Stimulated activated CD8-positive, alpha-beta memory T cell treated with anti-CD3 and anti-CD28 coated beads, Interleukin-7, amount 100 ng/mL, for 24 hours (primary cell): Measurements from ENCODE around the gene NDC1.
A peak's percentile ranks its signal among the peaks of the same experiment; 100 is the strongest.
"Not testable (repeated sequence)": the region's sequence is repeated elsewhere in the genome, so short reads cannot be mapped to it uniquely, and the experiment has no call there.

Experiments
- DNase-seq: peaks from one replicate; pipeline ENCODE4 v3.0.0-alpha.2; 2020; ENCODE audit warnings: low read depth

Gene NDC1, protein sequence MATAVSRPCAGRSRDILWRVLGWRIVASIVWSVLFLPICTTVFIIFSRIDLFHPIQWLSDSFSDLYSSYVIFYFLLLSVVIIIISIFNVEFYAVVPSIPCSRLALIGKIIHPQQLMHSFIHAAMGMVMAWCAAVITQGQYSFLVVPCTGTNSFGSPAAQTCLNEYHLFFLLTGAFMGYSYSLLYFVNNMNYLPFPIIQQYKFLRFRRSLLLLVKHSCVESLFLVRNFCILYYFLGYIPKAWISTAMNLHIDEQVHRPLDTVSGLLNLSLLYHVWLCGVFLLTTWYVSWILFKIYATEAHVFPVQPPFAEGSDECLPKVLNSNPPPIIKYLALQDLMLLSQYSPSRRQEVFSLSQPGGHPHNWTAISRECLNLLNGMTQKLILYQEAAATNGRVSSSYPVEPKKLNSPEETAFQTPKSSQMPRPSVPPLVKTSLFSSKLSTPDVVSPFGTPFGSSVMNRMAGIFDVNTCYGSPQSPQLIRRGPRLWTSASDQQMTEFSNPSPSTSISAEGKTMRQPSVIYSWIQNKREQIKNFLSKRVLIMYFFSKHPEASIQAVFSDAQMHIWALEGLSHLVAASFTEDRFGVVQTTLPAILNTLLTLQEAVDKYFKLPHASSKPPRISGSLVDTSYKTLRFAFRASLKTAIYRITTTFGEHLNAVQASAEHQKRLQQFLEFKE

DNA sequence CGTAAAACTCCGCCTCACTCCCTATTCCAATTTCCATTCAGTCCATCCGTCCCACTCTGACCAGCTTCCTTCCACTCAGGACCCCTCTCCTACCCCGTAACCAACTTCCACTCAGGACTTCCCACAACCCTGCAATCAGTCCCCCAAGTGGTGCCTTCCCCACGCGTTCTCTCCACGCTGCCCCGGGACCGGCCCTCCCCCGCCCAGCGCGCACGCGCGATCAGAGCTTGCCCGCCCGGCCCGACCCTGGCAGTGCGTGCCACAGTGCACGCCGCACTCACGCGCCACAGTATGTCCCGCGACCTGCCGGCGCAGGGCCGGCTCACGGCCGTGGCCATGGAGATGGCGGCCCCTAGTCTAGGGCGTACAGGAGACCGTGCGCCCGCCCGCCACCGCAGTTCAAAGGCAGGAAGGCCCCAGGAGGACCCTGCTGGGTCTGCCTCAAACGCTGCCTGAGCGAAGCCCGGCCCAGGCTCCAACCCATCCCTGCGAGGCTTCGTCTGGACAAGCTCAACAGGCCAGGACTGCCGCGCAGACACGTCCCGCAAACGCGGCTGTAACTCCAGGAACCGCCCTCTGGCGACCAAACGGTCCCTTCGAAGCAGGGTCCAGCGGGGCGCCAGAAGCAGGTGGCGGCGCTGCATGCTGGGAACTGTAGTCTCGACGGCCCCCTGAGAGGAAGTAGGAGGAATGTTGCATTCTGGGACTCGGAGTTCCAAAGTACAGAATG lies at the start of gene NDC1:
TSS of gene NDC1 (minus strand) at position 373 of the 730 bp plus-strand sequence. CDS start at position 338, 35 bp downstream.
- DNase-seq, result peak; percentile 63

DNA sequence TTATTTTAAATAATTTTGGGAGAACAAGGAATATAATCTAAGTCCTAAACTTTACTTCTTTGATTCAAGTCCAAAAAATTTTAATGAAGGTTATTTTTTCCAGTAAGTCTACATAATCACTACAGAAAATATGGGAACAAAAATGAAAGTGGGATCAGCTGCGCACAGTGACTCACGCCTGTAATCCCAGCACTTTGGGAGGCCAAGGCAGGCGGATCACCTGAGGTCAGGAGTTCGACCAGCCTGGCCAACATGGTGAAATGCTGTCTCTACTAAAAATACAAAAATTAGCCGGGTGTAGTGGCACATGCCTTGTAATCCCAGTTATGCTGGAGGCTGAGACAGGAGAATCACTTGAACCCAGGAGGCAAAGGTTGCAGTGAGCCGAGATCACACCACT lies 45.5 kb upstream of the NDC1 start:
- DNase-seq, result not testable (repeated sequence)

DNA sequence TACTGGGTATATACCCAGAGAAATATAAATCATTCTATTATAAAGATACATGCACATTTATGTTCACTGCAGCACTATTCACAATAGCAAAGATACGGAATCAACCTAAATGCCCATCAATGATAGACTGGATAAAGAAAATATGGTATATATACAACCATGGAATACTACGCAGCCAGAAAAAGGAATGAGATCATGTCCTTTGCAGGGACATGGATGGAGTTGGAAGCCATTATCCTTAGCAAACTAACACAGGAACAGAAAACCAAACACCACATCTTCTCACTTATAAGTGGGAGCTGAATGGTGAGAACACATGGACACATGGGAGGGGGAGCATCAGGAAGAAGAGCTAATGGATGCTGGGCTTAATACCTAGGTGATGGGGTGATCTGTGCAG lies 43.8 kb upstream of the NDC1 start:
- not testable (repeated sequence) for DNase-seq

DNA sequence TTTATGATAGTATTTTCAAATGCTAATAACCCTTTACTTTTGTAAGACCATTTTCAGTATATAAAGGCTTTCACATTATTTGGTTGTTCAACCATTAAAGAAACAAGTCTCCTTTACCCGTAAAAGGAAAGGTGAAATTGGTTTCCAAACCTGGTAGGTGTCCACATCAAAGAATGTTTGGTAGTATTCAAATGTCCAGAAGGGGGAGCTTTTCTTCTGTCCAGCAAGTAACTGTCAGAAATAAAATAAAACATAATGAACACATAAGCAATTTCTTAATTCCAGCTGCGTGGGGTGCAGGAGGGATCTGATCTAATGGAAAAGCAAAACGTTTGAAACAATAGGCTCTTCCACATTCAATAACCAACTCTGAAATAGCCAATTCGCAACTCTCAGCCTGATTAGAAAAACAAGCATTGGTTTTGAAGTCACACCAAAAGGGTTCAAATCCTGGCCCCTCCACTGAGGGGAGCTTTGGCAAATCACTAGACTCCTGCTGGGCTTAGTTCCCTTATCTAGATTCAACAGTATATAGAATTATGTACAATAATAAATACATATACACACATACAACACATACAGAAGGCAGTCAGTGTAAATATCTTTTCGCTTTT lies 40.5 kb upstream of the NDC1 start:
- DNase-seq, result no peak

DNA sequence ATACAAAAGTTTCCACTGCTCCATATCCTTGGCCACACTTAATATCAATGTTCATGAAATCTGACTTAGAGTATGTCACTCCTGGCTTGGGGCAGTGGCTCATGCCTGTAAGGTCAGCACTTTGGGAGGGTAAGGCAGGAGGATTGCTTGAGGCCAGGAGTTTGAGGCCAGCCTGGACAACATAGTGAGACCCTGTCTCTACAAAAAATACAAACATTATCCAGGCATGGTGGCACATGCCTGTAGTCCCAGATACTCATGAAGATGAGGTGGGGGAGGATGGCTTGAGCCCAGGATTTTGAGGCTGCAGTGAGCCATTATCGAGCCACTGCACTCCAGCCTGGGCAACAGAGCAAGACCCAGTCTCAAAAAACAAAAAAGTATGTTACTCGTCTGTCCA lies 37.1 kb upstream of the NDC1 start:
- not testable (repeated sequence) for DNase-seq

DNA sequence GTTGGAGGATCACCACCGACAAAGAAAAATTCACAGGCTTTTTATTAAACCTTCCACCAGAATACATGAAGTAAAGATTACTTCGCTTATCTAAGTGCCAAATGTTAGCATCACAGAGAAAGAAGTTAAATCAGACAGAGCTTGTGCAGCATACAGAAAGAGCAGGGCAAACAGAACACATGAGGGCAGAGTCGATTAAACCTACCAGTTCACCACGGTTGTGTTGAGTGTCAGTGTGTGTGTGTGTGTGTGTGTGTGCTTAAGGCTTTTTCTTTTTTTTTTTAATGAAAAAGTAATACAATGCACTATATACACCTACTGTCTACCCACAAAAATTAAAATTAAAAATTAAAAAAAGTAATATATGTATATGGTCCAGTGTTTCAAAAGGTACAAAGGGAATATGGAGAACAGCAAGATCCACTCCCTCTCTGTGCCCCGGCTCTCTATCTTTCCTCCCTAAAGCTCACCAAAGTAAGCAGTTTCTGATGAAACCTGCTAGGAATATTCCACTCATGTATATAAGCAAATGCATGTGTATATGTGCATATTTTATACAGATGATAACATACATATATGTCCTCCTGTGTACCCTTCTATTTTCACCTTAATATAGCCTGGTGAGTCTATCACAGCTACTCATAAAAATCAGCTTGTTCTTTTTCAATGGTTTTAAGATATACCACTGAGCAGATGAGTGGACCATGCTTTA lies 33.8 kb upstream of the NDC1 start:
- DNase-seq, result no peak

DNA sequence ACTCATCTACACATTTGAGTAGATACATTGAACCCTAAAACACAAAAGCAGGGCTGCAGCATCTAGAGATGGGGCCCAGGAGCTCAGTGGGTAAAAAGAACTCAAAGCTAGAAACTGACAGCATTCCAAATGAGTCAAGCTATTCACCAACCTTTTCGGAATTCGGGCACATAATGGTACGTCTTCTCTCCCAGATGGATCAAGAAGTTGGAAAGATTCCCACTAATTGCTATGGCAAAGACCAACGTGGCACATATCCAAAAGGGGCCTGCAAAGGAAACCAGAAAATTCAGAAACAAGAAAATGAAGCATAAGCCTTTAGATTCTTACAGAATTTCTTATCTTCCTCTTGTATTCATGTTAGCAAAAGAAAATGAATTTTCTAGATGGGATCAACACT lies 33.1 kb upstream of the NDC1 start:
- DNase-seq, result no peak

DNA sequence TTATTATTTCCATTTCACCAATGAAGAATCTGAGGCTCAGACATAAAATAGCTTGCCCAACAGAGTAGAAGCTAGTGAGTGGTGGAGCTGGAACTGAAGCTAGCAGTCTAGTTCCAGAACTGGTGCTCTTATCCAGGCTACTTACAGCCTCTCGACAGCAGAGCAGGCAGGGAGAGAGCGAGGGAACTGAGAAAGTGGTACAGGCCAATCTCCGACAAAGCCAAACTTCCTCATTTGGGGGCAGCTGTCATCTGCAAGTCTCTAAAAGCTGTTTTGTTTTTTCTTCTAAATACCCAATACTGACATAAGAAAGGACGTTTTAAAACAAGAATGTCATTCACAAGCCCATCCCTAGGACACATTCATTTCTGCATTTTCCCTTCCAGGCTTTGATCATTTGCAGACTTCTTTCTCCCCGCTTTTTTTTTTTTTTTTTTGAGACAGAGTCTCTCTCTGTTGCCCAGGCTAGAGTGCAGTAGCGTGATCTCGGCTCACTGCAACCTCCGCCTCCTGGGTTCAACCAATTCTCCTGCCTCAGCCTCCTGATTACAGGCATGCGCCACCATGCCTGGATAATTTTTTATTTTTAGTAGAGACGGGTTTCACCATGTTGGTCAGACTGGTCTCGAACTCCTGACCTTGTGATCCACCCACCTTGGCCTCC lies 31.5 kb upstream of the NDC1 start:
- no peak for DNase-seq

DNA sequence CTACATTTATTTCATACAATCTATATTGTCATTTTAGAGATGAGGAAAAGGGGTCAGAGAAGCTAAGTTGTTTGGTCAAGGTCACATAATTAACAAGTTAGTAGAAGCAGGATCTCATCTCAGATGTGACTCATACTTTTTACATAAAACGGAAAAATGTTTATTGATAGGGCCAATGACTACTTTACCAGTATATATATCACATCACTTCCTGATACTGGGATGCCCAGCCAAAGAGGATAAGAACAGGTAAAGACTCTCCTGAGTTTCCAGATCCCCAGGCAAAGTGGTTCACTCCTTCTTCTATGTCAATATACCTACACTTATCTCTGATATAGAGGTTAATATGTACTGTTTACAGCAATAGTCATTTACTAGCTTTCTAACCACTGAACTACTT lies 30.5 kb upstream of the NDC1 start:
- no peak for DNase-seq

DNA sequence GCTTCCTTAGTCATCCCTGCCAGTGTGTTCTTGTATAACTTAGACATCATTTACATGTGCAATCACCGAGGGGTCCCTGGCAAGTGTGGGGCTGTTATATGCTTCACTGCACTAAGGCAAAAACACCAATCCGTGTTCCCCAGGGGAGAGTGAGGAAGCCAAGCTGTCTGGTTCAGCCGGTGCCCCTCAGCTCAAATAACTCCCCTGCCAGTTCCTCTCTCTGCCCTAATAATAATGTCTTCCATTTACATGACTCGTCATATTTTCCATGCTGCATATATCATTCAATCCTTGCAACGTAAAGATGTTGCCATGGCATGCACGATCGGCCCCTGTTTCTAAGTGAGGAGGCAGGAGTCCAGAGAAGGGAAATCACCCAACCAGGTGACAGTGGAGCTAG lies 24.4 kb upstream of the NDC1 start:
- DNase-seq, result no peak

DNA sequence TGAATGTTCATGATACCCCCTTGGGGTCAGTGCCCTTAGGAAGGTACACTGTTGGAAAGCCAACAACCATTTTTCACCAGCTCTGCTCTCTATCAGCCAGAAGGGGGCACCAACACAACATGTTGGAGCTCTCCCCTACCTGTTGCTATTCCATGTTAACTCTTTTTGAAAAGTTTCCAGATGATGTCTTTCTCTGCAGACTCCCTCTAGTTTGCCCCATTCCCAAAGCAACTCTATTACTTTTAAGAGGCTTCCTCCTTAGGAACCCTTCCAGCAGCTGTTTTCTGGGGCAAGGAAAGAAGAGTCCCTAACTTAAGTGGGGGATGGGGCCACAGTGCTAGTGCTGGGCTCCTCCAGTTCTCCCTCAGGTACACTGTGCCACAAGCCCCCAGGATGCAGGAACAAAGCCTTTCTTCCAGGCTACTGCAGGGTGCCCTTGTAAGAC lies 22.9 kb upstream of the NDC1 start:
- no peak for DNase-seq

DNA sequence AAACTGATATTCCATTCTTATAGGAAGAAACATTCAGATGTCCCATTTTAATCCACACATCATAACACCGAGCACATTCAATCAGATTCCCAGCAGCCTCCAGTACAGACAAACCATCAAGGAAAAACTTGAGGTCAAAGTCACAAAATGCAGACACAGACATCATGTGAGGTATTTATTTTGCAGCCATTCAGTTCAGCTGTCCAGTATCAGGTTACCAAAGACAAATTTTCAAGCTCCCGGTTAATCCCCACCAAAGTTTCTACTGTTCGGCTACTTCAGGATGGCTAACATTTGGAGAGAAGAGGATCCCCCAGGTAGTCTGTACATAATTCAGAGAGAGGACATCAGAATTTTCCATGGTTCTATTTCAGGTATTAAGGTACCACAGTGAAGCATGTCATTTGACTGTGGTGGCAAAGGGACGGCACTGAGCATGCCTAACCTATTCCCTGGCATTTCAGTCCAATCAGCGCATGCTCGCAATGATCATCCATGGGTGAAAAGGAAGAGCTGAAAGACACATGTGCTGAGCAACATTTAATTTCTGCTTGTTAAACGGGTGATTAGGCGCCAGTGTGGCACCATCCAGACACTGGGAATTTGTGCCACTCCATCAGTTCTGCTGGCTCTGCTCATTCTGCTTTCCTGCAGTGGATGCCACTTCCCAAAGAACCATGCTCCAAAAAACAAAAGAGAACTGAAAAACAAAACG lies 13.6 kb upstream of the NDC1 start:
- no peak for DNase-seq

DNA sequence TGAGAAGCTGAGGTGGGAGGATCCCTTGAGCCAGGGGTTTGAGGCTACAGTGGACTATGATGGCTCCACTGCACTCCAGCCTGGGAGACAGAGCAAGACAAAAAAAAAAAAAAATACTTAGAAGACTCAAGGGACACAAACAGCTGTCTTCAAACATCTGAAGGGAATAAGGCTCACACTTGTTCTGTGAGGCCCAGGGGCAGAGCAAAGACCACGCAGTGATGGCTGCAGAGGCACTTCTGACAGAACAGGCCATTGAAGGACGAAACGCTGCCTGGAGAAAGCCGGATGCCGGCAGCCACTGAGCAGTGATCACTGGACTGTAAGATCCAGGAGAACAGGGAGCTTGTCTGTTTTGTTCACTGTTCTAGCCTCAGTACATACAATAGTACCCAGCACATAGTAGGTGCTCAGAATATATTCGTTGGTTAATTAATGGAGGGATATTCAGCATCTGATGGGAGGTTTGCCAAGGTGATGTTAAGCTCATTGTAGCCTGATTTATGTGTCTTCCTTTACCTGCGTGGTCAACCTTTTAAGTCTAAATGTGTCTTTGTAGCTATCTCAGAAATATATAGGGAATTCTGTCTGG lies 12.1 kb upstream of the NDC1 start:
- DNase-seq, result no peak

DNA sequence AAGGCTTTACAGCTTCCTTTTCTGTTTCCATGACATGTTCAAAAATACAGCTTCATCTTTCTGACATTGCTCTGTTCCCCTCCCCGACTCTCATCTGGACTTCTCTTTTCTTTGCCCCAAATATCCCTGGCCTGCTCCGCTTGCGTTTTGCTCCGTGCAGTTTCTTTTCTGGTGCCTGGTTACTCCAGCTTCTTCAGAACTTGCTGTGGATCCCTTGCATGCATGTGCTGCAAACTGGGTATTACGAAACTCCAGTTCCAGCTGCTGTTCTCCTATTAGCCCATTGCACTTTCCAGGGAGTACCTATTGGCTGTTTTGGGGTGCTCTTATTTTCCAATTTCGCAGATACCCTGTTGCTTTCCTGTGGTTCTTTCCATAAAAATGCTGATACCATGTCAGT lies 9.9 kb upstream of the NDC1 start:
- no peak for DNase-seq

DNA sequence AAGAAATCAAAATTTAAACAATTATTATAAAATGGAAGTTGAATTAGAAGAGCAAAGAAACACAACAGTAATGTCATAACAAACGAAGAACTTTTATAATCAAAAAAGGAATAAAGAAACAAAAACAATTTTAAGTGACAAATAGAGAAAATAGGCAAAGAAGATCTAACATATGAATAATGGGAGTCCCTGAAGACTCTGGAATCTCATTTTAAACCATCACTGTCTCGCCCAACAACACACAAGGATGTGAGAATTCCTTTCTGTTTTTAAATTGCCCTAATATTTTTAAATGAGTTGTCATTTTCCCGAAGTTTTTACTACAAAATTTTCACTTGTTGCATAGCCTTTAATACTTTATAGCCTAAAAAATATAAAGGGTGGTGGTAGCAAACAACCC lies 4.3 kb upstream of the NDC1 start:
- DNase-seq, result no peak

DNA sequence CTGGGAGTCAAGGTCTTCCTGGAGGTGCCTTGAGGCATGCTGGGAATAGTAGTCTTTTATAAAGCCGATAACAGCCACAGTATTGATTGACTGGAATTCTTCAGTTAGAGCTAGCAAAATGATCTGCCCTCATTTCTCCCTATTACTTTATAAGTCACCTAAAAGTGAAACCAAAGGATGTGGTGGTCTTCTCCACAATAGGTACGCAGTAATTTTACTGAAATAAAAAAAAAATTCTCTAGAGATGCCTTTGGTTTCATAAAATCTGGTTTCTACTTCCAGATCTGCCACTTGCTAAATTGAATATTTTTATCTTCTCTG lies 518 bp upstream of the NDC1 start:
- DNase-seq, result no peak

DNA sequence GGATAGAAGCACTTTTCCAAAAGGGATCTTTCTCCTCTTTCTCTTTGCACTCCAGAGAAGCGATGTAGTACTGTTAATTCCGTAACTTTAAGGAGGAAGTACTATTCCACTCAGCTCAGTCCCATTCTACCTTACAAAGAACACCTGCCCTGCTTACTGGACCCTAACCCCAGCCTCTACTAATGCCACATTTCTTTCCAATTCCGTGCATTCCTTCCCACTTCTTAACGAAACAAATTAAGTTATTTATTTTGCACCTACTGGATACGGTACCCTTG lies 511 bp downstream of the NDC1 start:
- no peak for DNase-seq

DNA sequence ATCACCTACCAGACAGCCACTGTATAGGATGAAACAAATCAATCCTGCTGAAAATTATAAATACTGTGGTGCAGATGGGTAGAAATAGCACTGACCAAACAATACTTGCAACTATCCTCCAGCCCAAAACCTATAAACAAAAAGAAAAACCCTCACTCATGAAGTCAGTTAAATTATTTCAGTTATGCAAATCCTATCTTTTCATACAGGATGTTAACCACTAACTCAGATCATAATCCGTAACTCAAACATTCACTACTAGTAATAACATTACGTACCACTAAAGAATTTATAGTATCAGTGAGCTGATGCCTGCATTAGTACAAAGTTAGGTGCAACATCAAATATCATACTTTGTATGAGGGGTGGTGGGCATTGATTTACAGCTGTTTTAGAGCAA lies 2.6 kb downstream of the NDC1 start:
- no peak for DNase-seq

DNA sequence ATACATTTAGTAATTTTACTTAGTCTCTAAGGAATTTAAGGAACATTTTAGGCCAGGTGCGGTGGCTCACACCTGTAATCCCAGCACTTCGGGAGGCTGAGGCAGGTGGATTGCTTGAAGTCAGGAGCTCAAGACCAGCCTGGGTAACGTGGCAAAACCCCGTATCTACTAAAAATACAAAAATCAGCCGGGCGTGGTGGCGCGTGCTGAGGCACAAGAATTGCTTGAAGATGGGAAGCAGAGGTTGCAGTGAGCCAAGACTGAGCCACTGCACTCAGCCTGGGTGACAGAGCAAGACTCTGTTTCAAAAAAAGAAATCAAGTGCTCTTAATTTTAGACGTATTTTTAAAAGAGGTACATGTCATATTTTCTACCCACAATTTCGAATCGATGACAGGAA lies 3.3 kb downstream of the NDC1 start:
- DNase-seq, result no peak

DNA sequence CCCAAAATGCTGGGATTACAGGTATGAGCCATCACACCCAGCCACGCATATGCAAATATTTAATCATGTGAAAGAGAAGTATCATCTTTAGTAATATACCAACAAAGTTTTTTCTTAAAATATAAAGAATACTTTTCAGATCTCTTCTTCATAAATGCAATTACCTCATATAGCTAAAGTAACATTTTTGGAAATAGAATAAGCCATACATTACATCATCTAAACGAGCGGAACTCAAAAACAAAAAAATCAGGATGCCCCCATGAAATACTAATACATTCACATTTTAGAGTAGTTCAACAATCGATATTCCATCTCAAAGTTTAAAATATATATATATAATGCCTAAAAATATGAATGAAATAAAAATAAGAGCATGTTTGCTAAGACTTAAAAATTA lies 4.7 kb downstream of the NDC1 start:
- DNase-seq, result no peak

DNA sequence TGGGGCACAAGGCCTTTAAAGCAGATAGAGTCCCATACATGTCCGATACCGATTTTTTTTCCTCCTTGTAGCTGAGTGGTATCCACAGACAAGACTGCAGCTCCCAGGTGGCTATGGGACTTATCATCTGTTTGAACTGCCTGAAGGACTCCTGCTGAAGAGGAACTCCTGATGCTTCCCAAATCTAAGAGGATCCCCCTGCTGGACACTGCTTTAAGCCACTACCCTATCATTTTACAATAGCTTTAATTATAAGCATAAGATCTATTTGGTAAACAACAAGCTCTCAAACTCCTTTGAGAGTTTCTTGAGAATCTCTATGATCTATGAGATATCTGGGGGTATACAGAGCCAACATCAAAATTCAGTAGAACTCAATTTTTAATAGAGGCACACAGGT lies 11.7 kb downstream of the NDC1 start:
- no peak for DNase-seq
